Measurements from ENCODE around the gene MYL12A. TPM values are rescaled to one million over a fixed set of nuclear protein-coding genes. Genes with fewer than 3 reads are reported as not detected.
A peak's percentile ranks its signal among the peaks of the same experiment; 100 is the strongest.

The MYL12A gene
- total and polyA plus RNA-seq, 2 experiments from 2014 or later, result 206 to 502 TPM

GRCh38 chr18:3305354-3305762 lies 57.8 kb downstream of the MYL12A start:
- Histone ChIP-seq H3K4me1 (ENCODE audit: insufficient read depth) (peaks cover 16% of the 10 kb centered on the region), H3K9me2 (ENCODE audit: insufficient read depth) (no peaks in the 10 kb centered on the region), H3F3A (replicated peaks; ENCODE audit: low read depth) (peaks cover 8% of the 10 kb centered on the region; the same call in 1 of the 2 replicates), H3K27me3 (ENCODE audit: insufficient read depth) (no peaks in the 10 kb centered on the region), H3K36me3 (ENCODE audit: insufficient read depth) (no peaks in the 10 kb centered on the region), H3K4me2 (peak overlapping the region; percentile 23; the same call in 1 of the 2 replicates), H3K79me2 (replicated peaks; ENCODE audit: insufficient read depth) (no peaks in the 10 kb centered on the region), H2AFZ (peak overlapping the region; percentile 90; the same call in 1 of the 2 replicates), H3K27ac (ENCODE audit: low read depth) (no peak overlapping the region), H3K4me3 (no peak overlapping the region), H4K20me1 (replicated peaks; ENCODE audit: insufficient read depth) (no peaks in the 10 kb centered on the region)
- Mint-ChIP-seq H3K4me3 (no peak overlapping the region), H3K27me3 (ENCODE audit: insufficient read depth, low read depth, poor library complexity) (peaks cover 2% of the 10 kb centered on the region), H3K4me1 (peaks cover 16% of the 10 kb centered on the region), H3K27ac (peak overlapping the region; percentile 7; the same call in 1 of the 2 replicates), H3K9me3 (no peaks in the 10 kb centered on the region; the same call in 2 of the 3 replicates), H3K36me3 (ENCODE audit: low read depth) (no peaks in the 10 kb centered on the region)
- TF ChIP-seq ZNF462 (CRISPR knock-in tag; IDR thresholded peaks at IDR 0.05), result no peak
- no peak for TF ChIP-seq NANOG (IDR thresholded peaks at IDR 0.05; ENCODE audit: borderline replicate concordance)
- TF ChIP-seq EZH2phosphoT487 (IDR thresholded peaks at IDR 0.05; ENCODE audit: unreplicated experiment), result no peak
- no peak for TF ChIP-seq EZH2 (IDR thresholded peaks at IDR 0.05; ENCODE audit: low read depth, unreplicated experiment)
- no peak for TF ChIP-seq CTCF (conservative IDR thresholded peaks at IDR 0.05; ENCODE audit: low read depth in 2 of 2)
- TF ChIP-seq STAT1 (IDR thresholded peaks at IDR 0.05; ENCODE audit: unreplicated experiment), result no peak
- TF ChIP-seq POLR2AphosphoS5 (IDR thresholded peaks at IDR 0.05; ENCODE audit: low read depth), result no peak
- no peak for TF ChIP-seq ZNF331 (CRISPR knock-in tag; IDR thresholded peaks at IDR 0.05; ENCODE audit: low read depth)
- no peak for TF ChIP-seq JUNB (IDR thresholded peaks at IDR 0.05; ENCODE audit: unreplicated experiment)
- no peak for TF ChIP-seq ETS1 (IDR thresholded peaks at IDR 0.05)
- no peak for TF ChIP-seq REST (IDR thresholded peaks at IDR 0.05; ENCODE audit: unreplicated experiment)
- TF ChIP-seq CREB1 (CRISPR knock-in tag; IDR thresholded peaks at IDR 0.05; ENCODE audit: low read depth), result no peak
- TF ChIP-seq ZNF114 (CRISPR knock-in tag; IDR thresholded peaks at IDR 0.05), result no peak
- DNase-seq (ENCODE audit: low spot score), result no peak
- peak; percentile 22; the same call in 1 of the 3 replicates for ATAC-seq
